ENCODE measurements around the gene CREG2. TPM values are rescaled to one million over a fixed set of nuclear protein-coding genes. Genes with fewer than 3 reads are reported as not detected.

Gene CREG2
- total and polyA plus RNA-seq, 2 donors (not counting 1 experiment from before 2014, with no cell fraction given), result 0.10 TPM; not detected in 1

GRCh38 chr2:101344137-101344536 is 43.2 kb downstream of the CREG2 start:
- Mint-ChIP-seq H3K27me3 (no peaks in the 10 kb centered on the region), H3K4me3 (no peak overlapping the region), H3K27ac (no peak overlapping the region), H3K4me1 (peaks cover 7% of the 10 kb centered on the region), H3K9me3 (ENCODE audit: insufficient read depth) (no peaks in the 10 kb centered on the region)
- no peak for TF ChIP-seq EZH2 (IDR thresholded peaks at IDR 0.05; ENCODE audit: borderline replicate concordance, insufficient read depth, low read depth, low read length, poor library complexity, severe bottlenecking)
- TF ChIP-seq, protein P1, sequence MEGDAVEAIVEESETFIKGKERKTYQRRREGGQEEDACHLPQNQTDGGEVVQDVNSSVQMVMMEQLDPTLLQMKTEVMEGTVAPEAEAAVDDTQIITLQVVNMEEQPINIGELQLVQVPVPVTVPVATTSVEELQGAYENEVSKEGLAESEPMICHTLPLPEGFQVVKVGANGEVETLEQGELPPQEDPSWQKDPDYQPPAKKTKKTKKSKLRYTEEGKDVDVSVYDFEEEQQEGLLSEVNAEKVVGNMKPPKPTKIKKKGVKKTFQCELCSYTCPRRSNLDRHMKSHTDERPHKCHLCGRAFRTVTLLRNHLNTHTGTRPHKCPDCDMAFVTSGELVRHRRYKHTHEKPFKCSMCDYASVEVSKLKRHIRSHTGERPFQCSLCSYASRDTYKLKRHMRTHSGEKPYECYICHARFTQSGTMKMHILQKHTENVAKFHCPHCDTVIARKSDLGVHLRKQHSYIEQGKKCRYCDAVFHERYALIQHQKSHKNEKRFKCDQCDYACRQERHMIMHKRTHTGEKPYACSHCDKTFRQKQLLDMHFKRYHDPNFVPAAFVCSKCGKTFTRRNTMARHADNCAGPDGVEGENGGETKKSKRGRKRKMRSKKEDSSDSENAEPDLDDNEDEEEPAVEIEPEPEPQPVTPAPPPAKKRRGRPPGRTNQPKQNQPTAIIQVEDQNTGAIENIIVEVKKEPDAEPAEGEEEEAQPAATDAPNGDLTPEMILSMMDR (IDR thresholded peaks at IDR 0.05), result no peak
- H3K79me2 ChIP-seq (ENCODE audit: control insufficient read depth, insufficient read depth, low read length), result no peaks in the 10 kb centered on the region
- H3K4me3 ChIP-seq (ENCODE audit: control extremely low read depth in 1 of 5, extremely low read depth in 1 of 5, insufficient read depth in 1 of 5, low read depth in 2 of 5, low read length in 4 of 5), result no peak overlapping the region
- H3K36me3 ChIP-seq (replicated peaks in 1 of 2; ENCODE audit: control extremely low read depth in 1 of 2, control insufficient read depth in 1 of 2, extremely low read depth in 1 of 2, insufficient read depth in 2 of 2, low read length in 1 of 2), result no peaks in the 10 kb centered on the region
- intact Hi-C loops (cut with micrococcal nuclease), result loop anchor here (10.0 kb wide), 1 partner anchor 1101 kb away; no protein-coding TSS in a partner anchor
- DNase-seq, result no peak
- no peaks in the 10 kb centered on the region for H3K27me3 ChIP-seq (replicated peaks in 1 of 4; ENCODE audit: control extremely low read depth in 1 of 4, control insufficient read depth in 3 of 4, insufficient read depth in 4 of 4, low read length in 3 of 4)
- no peak for ATAC-seq (ENCODE audit: low read depth)
- H4K20me1 ChIP-seq (ENCODE audit: control insufficient read depth, insufficient read depth, low read length, poor library complexity, severe bottlenecking), result no peaks in the 10 kb centered on the region
- H3K9me3 ChIP-seq (ENCODE audit: control extremely low read depth in 1 of 3, control insufficient read depth in 2 of 3, insufficient read depth in 1 of 3, low read length in 2 of 3), result peaks cover 0 to 7% (median 0%) of the 10 kb centered on the region in 3 donors
- WGBS (ENCODE audit: insufficient coverage), result 69% methylated on average over 5 of the region's 5 CpGs
- no peak overlapping the region for H2AFZ ChIP-seq (ENCODE audit: insufficient read depth, low read depth, low read length, poor library complexity, severe bottlenecking)
- no peak overlapping the region for H3K27ac ChIP-seq (ENCODE audit: low read length in 2 of 2)
- no peak overlapping the region for H3K9ac ChIP-seq (ENCODE audit: low read length)
- ChIA-PET CTCF (interaction anchor here (0.7 to 5.2 kb wide), 2 partner anchors 196 to 487 kb away, joined by 5 to 58 read pairs; no protein-coding TSS in a partner anchor), POLR2A (no interaction called here)
- peaks cover 0 to 8% of the 10 kb centered on the region in 2 donors for H3K4me1 ChIP-seq (ENCODE audit: control insufficient read depth in 2 of 2, insufficient read depth in 2 of 2, low read length in 2 of 2)
- H3K4me2 ChIP-seq (replicated peaks; ENCODE audit: low read depth, low read length, poor library complexity, severe bottlenecking), result no peak overlapping the region

- H3K4me3 ChIP-seq (ENCODE audit: control extremely low read depth in 1 of 5, extremely low read depth in 1 of 5, insufficient read depth in 1 of 5, low read depth in 2 of 5, low read length in 4 of 5), result no peak overlapping the region
- no peak overlapping the region for H3K9ac ChIP-seq (ENCODE audit: low read length)
- ChIA-PET POLR2A (no interaction called here), CTCF (interaction anchor here (0.8 to 5.2 kb wide), 37 partner anchors 8 to 1105 kb away, joined by 3 to 58 read pairs (median 5); partner anchors contain the start of gene RNF149)
- H3K27ac ChIP-seq (ENCODE audit: low read length in 2 of 2), result no peak overlapping the region
- intact Hi-C loops (cut with micrococcal nuclease), result loop anchor here (1.0 to 10.0 kb wide), 5 partner anchors 44 to 1102 kb away; partner anchors contain the start of gene CREG2
- no peaks in the 10 kb centered on the region for H3K9me3 Mint-ChIP-seq (ENCODE audit: insufficient read depth)
- 95% methylated on average over 14 of the region's 15 CpGs for WGBS (ENCODE audit: insufficient coverage)
- H3K27me3 Mint-ChIP-seq, result no peaks in the 10 kb centered on the region
- ATAC-seq (ENCODE audit: low read depth) (no peak), DNase-seq (no peak)
- no peak overlapping the region for H3K4me3 Mint-ChIP-seq
- no peaks in the 10 kb centered on the region for H3K27me3 ChIP-seq (replicated peaks in 1 of 4; ENCODE audit: control extremely low read depth in 1 of 4, control insufficient read depth in 3 of 4, insufficient read depth in 4 of 4, low read length in 3 of 4)
- peak overlapping the region; percentile 74 for H3K27ac Mint-ChIP-seq
- peaks cover 0 to 7% (median 0%) of the 10 kb centered on the region in 3 donors for H3K9me3 ChIP-seq (ENCODE audit: control extremely low read depth in 1 of 3, control insufficient read depth in 2 of 3, insufficient read depth in 1 of 3, low read length in 2 of 3)
- no peak overlapping the region for H2AFZ ChIP-seq (ENCODE audit: insufficient read depth, low read depth, low read length, poor library complexity, severe bottlenecking)
- H3K79me2 ChIP-seq (ENCODE audit: control insufficient read depth, insufficient read depth, low read length), result no peaks in the 10 kb centered on the region
- no peaks in the 10 kb centered on the region for H3K36me3 ChIP-seq (replicated peaks in 1 of 2; ENCODE audit: control extremely low read depth in 1 of 2, control insufficient read depth in 1 of 2, extremely low read depth in 1 of 2, insufficient read depth in 2 of 2, low read length in 1 of 2)
- no peak overlapping the region for H3K4me2 ChIP-seq (replicated peaks; ENCODE audit: low read depth, low read length, poor library complexity, severe bottlenecking)
- H3K4me1 Mint-ChIP-seq, result peaks cover 7% of the 10 kb centered on the region
- no peak for TF ChIP-seq EZH2 (IDR thresholded peaks at IDR 0.05; ENCODE audit: borderline replicate concordance, insufficient read depth, low read depth, low read length, poor library complexity, severe bottlenecking)
- H3K4me1 ChIP-seq (ENCODE audit: control insufficient read depth in 2 of 2, insufficient read depth in 2 of 2, low read length in 2 of 2), result peaks cover 0 to 8% of the 10 kb centered on the region in 2 donors
- no peaks in the 10 kb centered on the region for H4K20me1 ChIP-seq (ENCODE audit: control insufficient read depth, insufficient read depth, low read length, poor library complexity, severe bottlenecking)
Measured at GRCh38 chr2:101342625-101343008, 44.7 kb downstream of the CREG2 start.

All from B cell (primary cell).